Activated CD8-positive, alpha-beta memory T cell treated with anti-CD3 and anti-CD28 coated beads, Interleukin-2, amount 50 U/mL, for 24 hours (primary cell): ENCODE measurements around the gene ARHGAP29.

Source experiments
- DNase-seq: peaks from one replicate; pipeline ENCODE4 v3.0.0-alpha.2; 2020; ENCODE audit errors: extremely low read depth

ARHGAP29 gene

GRCh38 chr1:94124538-94124937 is 112.8 kb downstream of the ARHGAP29 start:
- no peak for DNase-seq

GRCh38 chr1:94122201-94122970 is 115.0 kb downstream of the ARHGAP29 start:
- no peak for DNase-seq
